ENCODE data around the gene PDE7B. TPM values are rescaled to one million over a fixed set of nuclear protein-coding genes. Genes with fewer than 3 reads are reported as not detected.

Gene PDE7B
- total and polyA plus RNA-seq, 2 of the 13 experiments (the other 11 are each of a cell fraction or from before 2014, with no cell fraction given) = not detected

DNA sequence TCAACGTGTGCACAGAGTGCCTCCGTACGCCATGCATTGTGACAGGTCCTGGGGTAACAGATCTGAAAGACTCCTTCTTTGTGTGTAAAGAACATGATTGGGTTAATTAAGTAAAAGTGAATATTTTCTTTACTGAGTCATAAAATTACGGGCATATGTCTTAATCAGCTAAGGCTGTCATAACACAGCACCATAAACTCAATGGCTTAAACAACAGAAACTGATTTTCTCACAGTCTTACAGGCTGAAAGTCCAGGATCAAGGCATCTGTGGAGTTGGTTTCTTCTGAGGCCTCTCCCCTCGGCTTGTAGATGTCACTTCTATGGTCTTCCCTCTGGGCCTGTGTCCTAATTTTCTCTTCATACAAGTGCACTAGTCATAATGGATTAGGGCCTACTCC lies 221.7 kb downstream of the PDE7B start (continued):
- TF ChIP-seq ZNF331 (CRISPR knock-in tag; IDR thresholded peaks at IDR 0.05) (no peak), ZNF138 (CRISPR knock-in tag; IDR thresholded peaks at IDR 0.05; ENCODE audit: low read depth) (no peak), SUZ12 (IDR thresholded peaks at IDR 0.05; ENCODE audit: low read depth, low read length) (no peak), ZNF670 (CRISPR knock-in tag; IDR thresholded peaks at IDR 0.05; ENCODE audit: borderline replicate concordance) (no peak), ZNF292 (CRISPR knock-in tag; IDR thresholded peaks at IDR 0.05; ENCODE audit: borderline replicate concordance, low read depth) (no peak), ZNF235 (CRISPR knock-in tag; IDR thresholded peaks at IDR 0.05; ENCODE audit: borderline replicate concordance) (no peak), ZBTB1 (CRISPR knock-in tag; IDR thresholded peaks at IDR 0.05; ENCODE audit: borderline replicate concordance) (no peak), ZMYM2 (CRISPR knock-in tag; IDR thresholded peaks at IDR 0.05) (no peak), HNRNPUL1 (IDR thresholded peaks at IDR 0.05; ENCODE audit: low read depth, low read length) (no peak), HDAC6 (IDR thresholded peaks at IDR 0.05; ENCODE audit: low read depth, low read length) (no peak)
- TF ChIP-seq, protein P1, sequence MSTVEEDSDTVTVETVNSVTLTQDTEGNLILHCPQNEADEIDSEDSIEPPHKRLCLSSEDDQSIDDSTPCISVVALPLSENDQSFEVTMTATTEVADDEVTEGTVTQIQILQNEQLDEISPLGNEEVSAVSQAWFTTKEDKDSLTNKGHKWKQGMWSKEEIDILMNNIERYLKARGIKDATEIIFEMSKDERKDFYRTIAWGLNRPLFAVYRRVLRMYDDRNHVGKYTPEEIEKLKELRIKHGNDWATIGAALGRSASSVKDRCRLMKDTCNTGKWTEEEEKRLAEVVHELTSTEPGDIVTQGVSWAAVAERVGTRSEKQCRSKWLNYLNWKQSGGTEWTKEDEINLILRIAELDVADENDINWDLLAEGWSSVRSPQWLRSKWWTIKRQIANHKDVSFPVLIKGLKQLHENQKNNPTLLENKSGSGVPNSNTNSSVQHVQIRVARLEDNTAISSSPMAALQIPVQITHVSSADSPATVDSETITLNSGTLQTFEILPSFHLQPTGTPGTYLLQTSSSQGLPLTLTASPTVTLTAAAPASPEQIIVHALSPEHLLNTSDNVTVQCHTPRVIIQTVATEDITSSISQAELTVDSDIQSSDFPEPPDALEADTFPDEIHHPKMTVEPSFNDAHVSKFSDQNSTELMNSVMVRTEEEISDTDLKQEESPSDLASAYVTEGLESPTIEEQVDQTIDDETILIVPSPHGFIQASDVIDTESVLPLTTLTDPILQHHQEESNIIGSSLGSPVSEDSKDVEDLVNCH (CRISPR knock-in tag; IDR thresholded peaks at IDR 0.05) = no peak
- TF ChIP-seq, protein P2, sequence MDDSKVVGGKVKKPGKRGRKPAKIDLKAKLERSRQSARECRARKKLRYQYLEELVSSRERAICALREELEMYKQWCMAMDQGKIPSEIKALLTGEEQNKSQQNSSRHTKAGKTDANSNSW (CRISPR knock-in tag; IDR thresholded peaks at IDR 0.05; ENCODE audit: borderline replicate concordance) = no peak

DNA sequence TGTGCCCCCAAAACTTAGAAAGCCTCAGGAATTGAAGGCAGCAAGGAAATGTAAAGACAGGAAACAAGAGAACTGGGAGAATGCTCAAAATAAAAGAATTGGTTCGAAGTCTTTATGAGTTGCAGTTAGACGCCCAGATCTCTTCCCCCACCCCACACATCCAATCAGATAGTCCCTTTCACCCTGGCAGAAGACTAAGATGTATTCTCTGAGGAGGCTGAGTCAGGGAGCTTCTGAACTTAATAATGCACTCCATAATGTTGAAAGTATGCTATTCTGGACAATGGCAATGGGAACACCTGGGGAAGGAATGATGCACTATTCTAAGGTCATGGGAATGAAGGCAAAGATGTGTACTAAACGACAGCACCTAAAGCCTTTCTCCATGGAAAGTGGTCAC lies 225.0 kb downstream of the PDE7B start:
- ATAC-seq = no peak
- ChIA-PET CTCF (ENCODE audit: low intra/inter-chr PET ratio, low total read pairs) (no interaction called here), POLR2A (no interaction called here)
- H3K9me3 ChIP-seq (ENCODE audit: low read length) = no peaks in the 10 kb centered on the region
- H3K27ac ChIP-seq (ENCODE audit: extremely low read length, insufficient read depth, low read length) = no peak overlapping the region
- 24% methylated on average over 3 of the region's 3 CpGs for WGBS (ENCODE audit: low lambda C conversion rate)
- no peaks in the 10 kb centered on the region for H3K4me1 ChIP-seq (ENCODE audit: insufficient read depth, low read length)
- no peaks in the 10 kb centered on the region for H4K20me1 ChIP-seq (ENCODE audit: insufficient read depth, low read length)
- no peak overlapping the region for H2AFZ ChIP-seq (ENCODE audit: low read length)
- intact Hi-C loops (cut with micrococcal nuclease; ENCODE audit: unreplicated experiment) (no loop called here), in situ Hi-C loops (cut with HindIII; ENCODE audit: extremely low pct_ligation_motif_present, low pct_unique_long_range_greater_than_20kb) (no loop called here)
- no peak overlapping the region for H3K9ac ChIP-seq (ENCODE audit: insufficient read depth, low read depth, low read length)
- FAIRE-seq = no peak
- H3K4me2 ChIP-seq (ENCODE audit: low read depth, low read length) = no peak overlapping the region
- no TSS peak for BruUV-seq (replicated peaks)
- DNase-seq (ENCODE audit: low spot score) = no peak
- no peaks in the 10 kb centered on the region for H3K36me3 ChIP-seq (replicated peaks in 1 of 2; ENCODE audit: control insufficient read depth in 1 of 2, insufficient read depth in 2 of 2, low read length in 2 of 2)
- no peaks in the 10 kb centered on the region for H3K79me2 ChIP-seq (ENCODE audit: insufficient read depth, low read length)
- H3K27me3 ChIP-seq (ENCODE audit: control insufficient read depth in 1 of 2, insufficient read depth in 2 of 2, low read length in 2 of 2) = no peaks in the 10 kb centered on the region; a peak in 1 of 5 replicates
- no peak overlapping the region for H3K4me3 ChIP-seq (replicated peaks in 1 of 3; ENCODE audit: insufficient read depth in 1 of 3, low read depth in 2 of 3, low read length in 3 of 3)
- no peak for TF ChIP-seq ZNF205 (CRISPR knock-in tag; IDR thresholded peaks at IDR 0.05)
- TF ChIP-seq, protein P3, sequence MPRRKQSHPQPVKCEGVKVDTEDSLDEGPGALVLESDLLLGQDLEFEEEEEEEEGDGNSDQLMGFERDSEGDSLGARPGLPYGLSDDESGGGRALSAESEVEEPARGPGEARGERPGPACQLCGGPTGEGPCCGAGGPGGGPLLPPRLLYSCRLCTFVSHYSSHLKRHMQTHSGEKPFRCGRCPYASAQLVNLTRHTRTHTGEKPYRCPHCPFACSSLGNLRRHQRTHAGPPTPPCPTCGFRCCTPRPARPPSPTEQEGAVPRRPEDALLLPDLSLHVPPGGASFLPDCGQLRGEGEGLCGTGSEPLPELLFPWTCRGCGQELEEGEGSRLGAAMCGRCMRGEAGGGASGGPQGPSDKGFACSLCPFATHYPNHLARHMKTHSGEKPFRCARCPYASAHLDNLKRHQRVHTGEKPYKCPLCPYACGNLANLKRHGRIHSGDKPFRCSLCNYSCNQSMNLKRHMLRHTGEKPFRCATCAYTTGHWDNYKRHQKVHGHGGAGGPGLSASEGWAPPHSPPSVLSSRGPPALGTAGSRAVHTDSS (CRISPR knock-in tag; conservative IDR thresholded peaks at IDR 0.05) = no peak
- no peak for TF ChIP-seq HOXD1 (CRISPR knock-in tag; IDR thresholded peaks at IDR 0.05)
- TF ChIP-seq, protein P4, sequence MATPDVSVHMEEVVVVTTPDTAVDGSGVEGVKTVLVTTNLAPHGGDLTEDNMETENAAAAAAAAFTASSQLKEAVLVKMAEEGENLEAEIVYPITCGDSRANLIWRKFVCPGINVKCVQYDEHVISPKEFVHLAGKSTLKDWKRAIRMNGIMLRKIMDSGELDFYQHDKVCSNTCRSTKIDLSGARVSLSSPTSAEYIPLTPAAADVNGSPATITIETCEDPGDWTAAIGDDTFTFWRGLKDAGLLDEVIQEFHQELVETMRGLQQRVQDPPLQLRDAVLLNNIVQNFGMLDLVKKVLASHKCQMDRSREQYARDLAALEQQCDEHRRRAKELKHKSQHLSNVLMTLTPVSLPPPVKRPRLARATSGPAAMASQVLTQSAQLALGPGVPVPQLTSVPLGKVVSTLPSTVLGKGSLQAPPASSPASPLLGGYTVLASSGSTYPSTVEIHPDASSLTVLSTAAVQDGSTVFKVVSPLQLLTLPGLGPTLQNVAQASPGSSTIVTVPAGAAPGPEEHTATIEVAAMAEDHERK (CRISPR knock-in tag; IDR thresholded peaks at IDR 0.05; ENCODE audit: low read depth) = no peak
- TF ChIP-seq YEATS2 (CRISPR knock-in tag; IDR thresholded peaks at IDR 0.05; ENCODE audit: borderline replicate concordance) = no peak
- TF ChIP-seq REXO4 (CRISPR knock-in tag; IDR thresholded peaks at IDR 0.05; ENCODE audit: borderline replicate concordance) = no peak
